Measurements from ENCODE around the gene MN1. TPM values are rescaled to one million over a fixed set of nuclear protein-coding genes. Genes with fewer than 3 reads are reported as not detected.

MN1 gene
- total and polyA plus RNA-seq, 2 donors, result 5.1 to 9.1 TPM

Other genes with a start within 250 kb of the MN1 start
- gene PITPNB, start 117.5 kb upstream of the MN1 start, total RNA-seq, result 70.7 TPM
- gene PITPNB, start 117.5 kb upstream of the MN1 start, polyA plus RNA-seq, result 82.8 TPM